ENCODE data around the gene ZNF184. TPM values are rescaled to one million over a fixed set of nuclear protein-coding genes. Genes with fewer than 3 reads are reported as not detected.

Gene ZNF184
- total and polyA plus RNA-seq, 9 of the 15 experiments (the other 6 are each of a cell fraction or from before 2014, with no cell fraction given), result 7.6 to 22.2 (median 12.8) TPM

DNA sequence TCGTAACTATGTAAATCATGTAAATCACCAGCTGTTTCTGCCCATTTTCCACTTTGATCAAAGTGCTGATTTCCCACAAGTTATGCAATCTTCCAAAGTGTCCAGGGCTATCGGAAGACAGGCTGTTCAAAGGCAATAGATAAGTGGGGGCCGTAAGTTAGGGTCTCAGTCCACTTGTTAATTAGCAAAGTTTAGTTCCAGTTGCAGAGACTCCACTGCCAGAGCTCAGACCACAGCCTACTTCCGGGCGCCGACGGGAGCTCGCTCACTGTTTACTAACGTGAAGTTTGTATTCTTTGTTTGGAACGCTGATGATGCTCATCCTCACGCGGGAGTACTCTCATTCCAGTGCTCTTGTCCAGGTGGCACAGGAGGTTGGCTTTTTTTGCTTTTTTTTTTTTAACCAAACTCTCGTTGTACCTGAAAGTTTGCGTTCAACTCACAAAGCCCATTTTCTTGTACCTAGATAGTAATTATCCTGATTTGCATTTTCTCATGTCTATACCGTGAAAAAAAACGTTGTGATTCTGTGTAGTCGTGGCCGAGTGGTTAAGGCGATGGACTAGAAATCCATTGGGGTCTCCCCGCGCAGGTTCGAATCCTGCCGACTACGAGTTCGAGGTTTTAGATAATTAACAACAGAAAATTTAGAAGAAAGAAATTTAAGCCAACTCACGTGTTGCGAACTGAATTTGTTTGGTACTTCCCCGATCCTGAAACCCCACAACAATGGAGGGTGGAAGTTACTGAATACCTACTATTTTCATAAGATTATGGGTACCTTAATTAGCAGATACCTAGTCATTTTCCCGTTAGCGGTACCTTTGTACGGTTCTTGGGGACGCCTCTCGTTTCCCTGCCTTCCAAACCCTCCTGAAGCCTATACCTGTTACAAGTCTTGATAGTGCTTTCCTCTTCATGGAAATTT is 29.9 kb upstream of the ZNF184 start (continued):
- TF ChIP-seq, protein P1, sequence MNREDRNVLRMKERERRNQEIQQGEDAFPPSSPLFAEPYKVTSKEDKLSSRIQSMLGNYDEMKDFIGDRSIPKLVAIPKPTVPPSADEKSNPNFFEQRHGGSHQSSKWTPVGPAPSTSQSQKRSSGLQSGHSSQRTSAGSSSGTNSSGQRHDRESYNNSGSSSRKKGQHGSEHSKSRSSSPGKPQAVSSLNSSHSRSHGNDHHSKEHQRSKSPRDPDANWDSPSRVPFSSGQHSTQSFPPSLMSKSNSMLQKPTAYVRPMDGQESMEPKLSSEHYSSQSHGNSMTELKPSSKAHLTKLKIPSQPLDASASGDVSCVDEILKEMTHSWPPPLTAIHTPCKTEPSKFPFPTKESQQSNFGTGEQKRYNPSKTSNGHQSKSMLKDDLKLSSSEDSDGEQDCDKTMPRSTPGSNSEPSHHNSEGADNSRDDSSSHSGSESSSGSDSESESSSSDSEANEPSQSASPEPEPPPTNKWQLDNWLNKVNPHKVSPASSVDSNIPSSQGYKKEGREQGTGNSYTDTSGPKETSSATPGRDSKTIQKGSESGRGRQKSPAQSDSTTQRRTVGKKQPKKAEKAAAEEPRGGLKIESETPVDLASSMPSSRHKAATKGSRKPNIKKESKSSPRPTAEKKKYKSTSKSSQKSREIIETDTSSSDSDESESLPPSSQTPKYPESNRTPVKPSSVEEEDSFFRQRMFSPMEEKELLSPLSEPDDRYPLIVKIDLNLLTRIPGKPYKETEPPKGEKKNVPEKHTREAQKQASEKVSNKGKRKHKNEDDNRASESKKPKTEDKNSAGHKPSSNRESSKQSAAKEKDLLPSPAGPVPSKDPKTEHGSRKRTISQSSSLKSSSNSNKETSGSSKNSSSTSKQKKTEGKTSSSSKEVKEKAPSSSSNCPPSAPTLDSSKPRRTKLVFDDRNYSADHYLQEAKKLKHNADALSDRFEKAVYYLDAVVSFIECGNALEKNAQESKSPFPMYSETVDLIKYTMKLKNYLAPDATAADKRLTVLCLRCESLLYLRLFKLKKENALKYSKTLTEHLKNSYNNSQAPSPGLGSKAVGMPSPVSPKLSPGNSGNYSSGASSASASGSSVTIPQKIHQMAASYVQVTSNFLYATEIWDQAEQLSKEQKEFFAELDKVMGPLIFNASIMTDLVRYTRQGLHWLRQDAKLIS (CRISPR knock-in tag; IDR thresholded peaks at IDR 0.05), result peak; percentile 45; the same call in 1 of the 2 replicates
- TF ChIP-seq NFIC (IDR thresholded peaks at IDR 0.05) (peak; percentile 75), GABPB2 (CRISPR knock-in tag; conservative IDR thresholded peaks at IDR 0.05) (no peak), ZNF12 (CRISPR knock-in tag; IDR thresholded peaks at IDR 0.05) (peak; percentile 100), NUFIP1 (IDR thresholded peaks at IDR 0.05; ENCODE audit: partially characterized antibody) (peak; percentile 3), BDP1 (IDR thresholded peaks at IDR 0.05; ENCODE audit: insufficient read depth, insufficient read length) (peak; percentile 40), PHF8 (IDR thresholded peaks at IDR 0.05; ENCODE audit: borderline replicate concordance, low read length) (peak; percentile 26; the same call in 1 of the 2 replicates), PHB2 (IDR thresholded peaks at IDR 0.05; ENCODE audit: low read depth) (no peak; the same call in 1 of the 2 replicates), NFRKB (IDR thresholded peaks at IDR 0.05; ENCODE audit: low read depth) (0 out of 2 replicates have a peak, but pooled peaks have one; percentile 42), C11orf30 (IDR thresholded peaks at IDR 0.05; ENCODE audit: low read depth) (peak; percentile 49), CBFA2T2 (conservative IDR thresholded peaks at IDR 0.05) (no peak; the same call in 1 of the 2 replicates), CCAR2 (IDR thresholded peaks at IDR 0.05; ENCODE audit: low read depth, low read length) (no peak), SRF (CRISPR knock-in tag; IDR thresholded peaks at IDR 0.05) (0 out of 4 replicates have a peak, but pooled peaks of 1 of the 2 experiments have one; percentile 1), TOE1 (IDR thresholded peaks at IDR 0.05; ENCODE audit: borderline replicate concordance) (no peak), TOE1 (CRISPR knock-in tag; IDR thresholded peaks at IDR 0.05; ENCODE audit: borderline replicate concordance, low read depth) (no peak), MCM2 (IDR thresholded peaks at IDR 0.05; ENCODE audit: low read depth) (no peak), POLR2AphosphoS2 (IDR thresholded peaks at IDR 0.05; ENCODE audit: low read length) (no peak), POLR3A (IDR thresholded peaks at IDR 0.05; ENCODE audit: borderline replicate concordance, extremely low read depth, insufficient read depth, insufficient read length) (peak; percentile 88)
- TF ChIP-seq, protein P2, sequence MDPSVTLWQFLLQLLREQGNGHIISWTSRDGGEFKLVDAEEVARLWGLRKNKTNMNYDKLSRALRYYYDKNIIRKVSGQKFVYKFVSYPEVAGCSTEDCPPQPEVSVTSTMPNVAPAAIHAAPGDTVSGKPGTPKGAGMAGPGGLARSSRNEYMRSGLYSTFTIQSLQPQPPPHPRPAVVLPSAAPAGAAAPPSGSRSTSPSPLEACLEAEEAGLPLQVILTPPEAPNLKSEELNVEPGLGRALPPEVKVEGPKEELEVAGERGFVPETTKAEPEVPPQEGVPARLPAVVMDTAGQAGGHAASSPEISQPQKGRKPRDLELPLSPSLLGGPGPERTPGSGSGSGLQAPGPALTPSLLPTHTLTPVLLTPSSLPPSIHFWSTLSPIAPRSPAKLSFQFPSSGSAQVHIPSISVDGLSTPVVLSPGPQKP (CRISPR knock-in tag; IDR thresholded peaks at IDR 0.05), result no peak
- TF ChIP-seq, protein P3, sequence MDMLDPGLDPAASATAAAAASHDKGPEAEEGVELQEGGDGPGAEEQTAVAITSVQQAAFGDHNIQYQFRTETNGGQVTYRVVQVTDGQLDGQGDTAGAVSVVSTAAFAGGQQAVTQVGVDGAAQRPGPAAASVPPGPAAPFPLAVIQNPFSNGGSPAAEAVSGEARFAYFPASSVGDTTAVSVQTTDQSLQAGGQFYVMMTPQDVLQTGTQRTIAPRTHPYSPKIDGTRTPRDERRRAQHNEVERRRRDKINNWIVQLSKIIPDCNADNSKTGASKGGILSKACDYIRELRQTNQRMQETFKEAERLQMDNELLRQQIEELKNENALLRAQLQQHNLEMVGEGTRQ (CRISPR knock-in tag; IDR thresholded peaks at IDR 0.05), result no peak

Measured in K562 (cell line).